IMR-90 (cell line): ENCODE data around the gene AKR1E2. TPM values are rescaled to one million over a fixed set of nuclear protein-coding genes. Genes with fewer than 3 reads are reported as not detected.

Source experiments
- ATAC-seq: fragments of 200-7000 bp; cut with Tn5 transposase; 2 replicates; pipeline ENCODE4 v1.9.1; 2020; ENCODE audit warnings: low read depth, mild to moderate bottlenecking, moderate library complexity
- BruUV-seq: library from RNA; stranded (reverse); fragments of 400-500 nt; replicated peaks from 2 replicates; lab custom pipeline; 2021; lab: Mats Ljungman, UMichigan
- CTCF ChIA-PET: fragments of 300-600 bp; formaldehyde crosslinking; extraction: SDS; loops from one replicate; lab custom pipeline; 2021; ENCODE audit warnings: antibody characterized with exemption; lab: Yijun Ruan, JAX
- POLR2A ChIA-PET: fragments of 300-600 bp; sonication (Branson Sonifier 250); formaldehyde crosslinking; loops from one replicate; lab custom pipeline; 2022; ENCODE audit warnings: antibody characterized with exemption; ENCODE audit not compliant: unreplicated experiment; lab: Charles Lee
- DNase-seq: peaks from one replicate; pipeline ENCODE4 v3.0.0; 2013
- H2AFZ ChIP-seq: replicated peaks from 2 replicates; pipeline ENCODE3; 2013; ENCODE audit warnings: low read length, mild to moderate bottlenecking; ENCODE audit not compliant: poor library complexity
- H2AK5ac ChIP-seq: 2 replicates; pipeline ENCODE4 v1.6.1; 2013; ENCODE audit warnings: low read depth, low read length, inconsistent platforms
- H2AK9ac ChIP-seq: replicated peaks from 2 replicates; pipeline ENCODE3; 2013; ENCODE audit warnings: mild to moderate bottlenecking, low read depth, low read length, moderate library complexity; ENCODE audit not compliant: poor library complexity
- H2BK120ac ChIP-seq: 2 replicates; pipeline ENCODE4 v1.6.1; 2013; ENCODE audit warnings: low read depth, low read length, inconsistent platforms
- H2BK15ac ChIP-seq: 3 replicates; pipeline ENCODE4 v1.6.1; 2013; ENCODE audit warnings: low read depth, low read length, inconsistent platforms
- H2BK20ac ChIP-seq: 2 replicates; pipeline ENCODE4 v1.6.1; 2013; ENCODE audit warnings: low read depth, mild to moderate bottlenecking, inconsistent platforms, low read length, moderate library complexity
- H2BK5ac ChIP-seq: 2 replicates; pipeline ENCODE4 v1.6.1; 2013; ENCODE audit warnings: mild to moderate bottlenecking, low read depth, low read length, inconsistent platforms; ENCODE audit not compliant: poor library complexity, severe bottlenecking
- H3K14ac ChIP-seq: replicated peaks from 2 replicates; pipeline ENCODE4 v1.6.1; 2013; ENCODE audit warnings: low read depth, low read length, inconsistent platforms
- H3K18ac ChIP-seq: 2 replicates; pipeline ENCODE4 v1.6.1; 2013; ENCODE audit warnings: low read depth, low read length, control low read depth
- H3K23ac ChIP-seq: 2 replicates; pipeline ENCODE4 v1.6.1; 2013; ENCODE audit warnings: low read depth, low read length, inconsistent platforms
- H3K27ac ChIP-seq: 2 replicates; pipeline ENCODE4 v1.5.1; 2013; ENCODE audit warnings: mild to moderate bottlenecking, control low read depth, low read length; ENCODE audit not compliant: insufficient read depth
- H3K27me3 ChIP-seq: 2 replicates; pipeline ENCODE4 v1.6.1; 2013; ENCODE audit warnings: low read length; ENCODE audit not compliant: control insufficient read depth, insufficient read depth
- H3K36me3 ChIP-seq: 2 replicates; pipeline ENCODE4 v1.6.1; 2013; ENCODE audit warnings: low read length, mixed read lengths; ENCODE audit not compliant: control insufficient read depth, insufficient read depth
- H3K4ac ChIP-seq: 2 replicates; pipeline ENCODE4 v1.6.1; 2013; ENCODE audit warnings: low read depth, low read length, inconsistent platforms
- H3K4me1 ChIP-seq: 2 replicates; pipeline ENCODE4 v1.6.1; 2013; ENCODE audit warnings: low read length, mixed read lengths; ENCODE audit not compliant: control insufficient read depth, insufficient read depth
- H3K4me2 ChIP-seq: 2 replicates; pipeline ENCODE4 v1.6.1; 2013; ENCODE audit warnings: low read depth, mild to moderate bottlenecking, control low read depth, low read length, moderate library complexity
- H3K4me3 ChIP-seq: 2 replicates; pipeline ENCODE4 v1.5.1; 2013; ENCODE audit warnings: low read depth, mild to moderate bottlenecking, control low read depth, low read length, moderate library complexity; ENCODE audit not compliant: insufficient read depth
- H3K56ac ChIP-seq: 2 replicates; pipeline ENCODE4 v1.6.1; 2013; ENCODE audit warnings: low read length, inconsistent platforms; ENCODE audit not compliant: insufficient read depth; ENCODE audit errors: extremely low read depth
- H3K79me1 ChIP-seq, 2 experiments: 2 replicates each; pipeline ENCODE4 v1.6.1; 2013; ENCODE audit warnings: low read length in 2 of 2, inconsistent platforms in 1 of 2, low read depth in 1 of 2
- H3K9ac ChIP-seq: 2 replicates; pipeline ENCODE4 v1.6.1; 2013; ENCODE audit warnings: low read depth, low read length, control low read depth
- H3K9me1 ChIP-seq: 2 replicates; pipeline ENCODE4 v1.6.1; 2013; ENCODE audit warnings: low read length, inconsistent platforms; ENCODE audit not compliant: insufficient read depth
- H3K9me3 ChIP-seq: 2 replicates; pipeline ENCODE4 v1.6.1; 2013; ENCODE audit warnings: low read length; ENCODE audit not compliant: control insufficient read depth, insufficient read depth
- H4K20me1 ChIP-seq: 2 replicates; pipeline ENCODE4 v1.6.1; 2013; ENCODE audit warnings: low read length, inconsistent platforms; ENCODE audit not compliant: insufficient read depth
- H4K5ac ChIP-seq: 2 replicates; pipeline ENCODE4 v1.6.1; 2013; ENCODE audit warnings: mild to moderate bottlenecking, low read depth, low read length, control low read depth
- H4K8ac ChIP-seq, 2 experiments: 2 replicates each; pipeline ENCODE4 v1.6.1; 2013; ENCODE audit warnings: low read depth in 2 of 2, low read length in 2 of 2, control low read depth in 1 of 2, inconsistent platforms in 1 of 2
- H4K91ac ChIP-seq: 2 replicates; pipeline ENCODE4 v1.6.1; 2013; ENCODE audit warnings: low read depth, low read length, inconsistent platforms; ENCODE audit not compliant: insufficient read depth
- MAFK ChIP-seq: IDR thresholded peaks from 2 replicates; pipeline ENCODE4 v1.6.1; 2012; ENCODE audit warnings: low read depth, low read length, improper control_type of control experiment
- MAZ ChIP-seq: IDR thresholded peaks from 2 replicates; pipeline ENCODE4 v1.6.1; 2012; ENCODE audit warnings: low read depth, mild to moderate bottlenecking, low read length, improper control_type of control experiment, moderate library complexity, borderline replicate concordance
- RAD21 ChIP-seq: IDR thresholded peaks from 2 replicates; pipeline ENCODE4 v1.6.1; 2012; ENCODE audit warnings: low read length, improper control_type of control experiment
- RCOR1 ChIP-seq: IDR thresholded peaks from 2 replicates; pipeline ENCODE4 v1.6.1; 2012; ENCODE audit warnings: mild to moderate bottlenecking, low read length, improper control_type of control experiment; ENCODE audit not compliant: insufficient replicate concordance
- RFX5 ChIP-seq: IDR thresholded peaks from 2 replicates; pipeline ENCODE4 v1.8.0; 2012; ENCODE audit warnings: low read depth, mild to moderate bottlenecking, low read length, moderate library complexity
- WGBS, 2 experiments: methylation state at CpG; one replicate each; pipeline versions ENCODE4 v1.1.5 to v1.1.7; 2013; ENCODE audit warnings: missing lambda C conversion rate in 2 of 2; ENCODE audit not compliant: insufficient read length in 1 of 2; ENCODE audit errors: extremely low coverage in 2 of 2; 5-methylcytosine and 5-hydroxymethylcytosine counted together
- dilution Hi-C: fragments of 300-500 bp; cut with HindIII; formaldehyde crosslinking; loops from one replicate; pipeline ENCODE4 v1.14.3; 2018; ENCODE audit warnings: low sequenced_read_pairs; ENCODE audit not compliant: unreplicated experiment
- in situ Hi-C: fragments of 300-500 bp; cut with MboI; formaldehyde crosslinking; loops from 3 replicates; pipeline ENCODE4 v1.14.3; 2019; ENCODE audit warnings: low sequenced_read_pairs, inconsistent platforms, mixed read lengths
- intact Hi-C: fragments of 100-400 bp; cut with micrococcal nuclease; formaldehyde crosslinking; loops from 2 replicates; pipeline ENCODE4 v1.10.0; 2022
- polyA plus RNA-seq, 3 experiments: library from polyadenylated mRNA; depleted of rRNA; stranded (reverse); fragments of >200 nt; gene quantifications; 2 replicates each; pipeline ENCODE4 v1.2.3, GENCODE V29; 2012; ENCODE audit warnings: low replicate concordance in 1 of 3
- total RNA-seq: library from RNA; depleted of rRNA; stranded (reverse); fragments of >200 nt; gene quantifications from 2 replicates; pipeline ENCODE4 v1.2.3, GENCODE V29; 2012
- TF ChIP-seq, protein P1 (sequence below): conservative IDR thresholded peaks from 2 replicates; pipeline ENCODE4 v1.5.1; 2012; ENCODE audit warnings: mild to moderate bottlenecking, low read depth, low read length, improper control_type of control experiment
- TF ChIP-seq, protein P2 (sequence below): fragments of 150-350 bp; IDR thresholded peaks from 2 replicates; pipeline ENCODE4 v1.6.1; 2016; ENCODE audit warnings: low read depth, mild to moderate bottlenecking, low read length, moderate library complexity, borderline replicate concordance
- TF ChIP-seq, protein P3 (sequence below): fragments of 150-350 bp; IDR thresholded peaks from 2 replicates; pipeline ENCODE4 v1.6.1; 2017; ENCODE audit warnings: mild to moderate bottlenecking, antibody characterized with exemption, low read length, low read depth

AKR1E2 gene
- total and polyA plus RNA-seq, 2 of the 4 experiments (the other 2 are of a cell fraction), result 1.2 to 3.4 TPM

DNA sequence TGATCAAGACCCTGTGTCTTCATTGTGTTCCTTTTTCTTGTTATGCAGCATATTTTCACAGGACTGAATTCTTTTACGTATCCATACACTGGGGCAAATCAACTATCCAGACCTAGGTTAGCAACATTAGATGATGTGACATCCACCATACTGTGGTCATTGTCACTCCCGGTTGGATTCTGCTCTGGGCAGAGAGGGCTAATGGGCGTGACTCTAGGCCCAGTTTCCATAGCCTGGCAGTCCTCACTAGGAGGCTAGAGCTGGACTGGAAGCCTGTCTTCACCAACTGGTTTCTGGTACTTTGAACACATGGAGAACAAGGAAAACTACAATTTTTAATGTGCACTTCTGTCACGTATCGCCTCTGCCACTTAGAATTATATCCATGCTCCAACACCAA, 25.2 kb downstream of the AKR1E2 start:
- no peak overlapping the region for H4K91ac ChIP-seq
- H3K14ac ChIP-seq, result no peak overlapping the region
- H3K9me3 ChIP-seq, result no peaks in the 10 kb centered on the region
- no peak overlapping the region for H3K27ac ChIP-seq
- no TSS peak for BruUV-seq
- no peak overlapping the region for H3K23ac ChIP-seq
- no peaks in the 10 kb centered on the region for H3K27me3 ChIP-seq
- WGBS, 2 experiments, result 92% methylated on average over 2 of the region's 5 CpGs; no CpG with 5 or more reads in 1 of the 2 experiments
- no peak overlapping the region for H3K18ac ChIP-seq
- in situ Hi-C loops, result loop anchor here (5.0 kb wide), 1 partner anchor 246 kb away; no protein-coding TSS in a partner anchor
- no peak overlapping the region for H2BK120ac ChIP-seq
- CTCF ChIA-PET, result interaction anchor here (0.6 to 1.6 kb wide), 3 partner anchors 131 to 973 kb away, joined by 3 to 4 read pairs (median 3); no protein-coding TSS in a partner anchor
- H3K4ac ChIP-seq, result no peak overlapping the region
- dilution Hi-C loops, result no loop called here
- no peak overlapping the region for H3K4me3 ChIP-seq
- intact Hi-C loops, result no loop called here
- no peak overlapping the region for H4K5ac ChIP-seq
- DNase-seq (no peak), ATAC-seq (no peak)
- no peak overlapping the region for H2BK5ac ChIP-seq
- no peak overlapping the region for H2BK20ac ChIP-seq
- H2AK5ac ChIP-seq, result no peak overlapping the region; the same call in 1 of the 2 replicates
- H4K8ac ChIP-seq, result no peak overlapping the region
- H3K4me2 ChIP-seq, result no peak overlapping the region
- H2BK15ac ChIP-seq, result no peak overlapping the region
- H3K79me1 ChIP-seq, result no peaks in the 10 kb centered on the region
- no peak overlapping the region for H2AK9ac ChIP-seq
- POLR2A ChIA-PET, result no interaction called here
- no peak overlapping the region for H3K56ac ChIP-seq
- TF ChIP-seq, protein P1, sequence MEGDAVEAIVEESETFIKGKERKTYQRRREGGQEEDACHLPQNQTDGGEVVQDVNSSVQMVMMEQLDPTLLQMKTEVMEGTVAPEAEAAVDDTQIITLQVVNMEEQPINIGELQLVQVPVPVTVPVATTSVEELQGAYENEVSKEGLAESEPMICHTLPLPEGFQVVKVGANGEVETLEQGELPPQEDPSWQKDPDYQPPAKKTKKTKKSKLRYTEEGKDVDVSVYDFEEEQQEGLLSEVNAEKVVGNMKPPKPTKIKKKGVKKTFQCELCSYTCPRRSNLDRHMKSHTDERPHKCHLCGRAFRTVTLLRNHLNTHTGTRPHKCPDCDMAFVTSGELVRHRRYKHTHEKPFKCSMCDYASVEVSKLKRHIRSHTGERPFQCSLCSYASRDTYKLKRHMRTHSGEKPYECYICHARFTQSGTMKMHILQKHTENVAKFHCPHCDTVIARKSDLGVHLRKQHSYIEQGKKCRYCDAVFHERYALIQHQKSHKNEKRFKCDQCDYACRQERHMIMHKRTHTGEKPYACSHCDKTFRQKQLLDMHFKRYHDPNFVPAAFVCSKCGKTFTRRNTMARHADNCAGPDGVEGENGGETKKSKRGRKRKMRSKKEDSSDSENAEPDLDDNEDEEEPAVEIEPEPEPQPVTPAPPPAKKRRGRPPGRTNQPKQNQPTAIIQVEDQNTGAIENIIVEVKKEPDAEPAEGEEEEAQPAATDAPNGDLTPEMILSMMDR, result no peak
- TF ChIP-seq RCOR1 (no peak), MAFK (no peak), MAZ (no peak), RAD21 (no peak), RFX5 (no peak)
- TF ChIP-seq, protein P2, sequence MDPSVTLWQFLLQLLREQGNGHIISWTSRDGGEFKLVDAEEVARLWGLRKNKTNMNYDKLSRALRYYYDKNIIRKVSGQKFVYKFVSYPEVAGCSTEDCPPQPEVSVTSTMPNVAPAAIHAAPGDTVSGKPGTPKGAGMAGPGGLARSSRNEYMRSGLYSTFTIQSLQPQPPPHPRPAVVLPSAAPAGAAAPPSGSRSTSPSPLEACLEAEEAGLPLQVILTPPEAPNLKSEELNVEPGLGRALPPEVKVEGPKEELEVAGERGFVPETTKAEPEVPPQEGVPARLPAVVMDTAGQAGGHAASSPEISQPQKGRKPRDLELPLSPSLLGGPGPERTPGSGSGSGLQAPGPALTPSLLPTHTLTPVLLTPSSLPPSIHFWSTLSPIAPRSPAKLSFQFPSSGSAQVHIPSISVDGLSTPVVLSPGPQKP, result no peak
- TF ChIP-seq, protein P3, sequence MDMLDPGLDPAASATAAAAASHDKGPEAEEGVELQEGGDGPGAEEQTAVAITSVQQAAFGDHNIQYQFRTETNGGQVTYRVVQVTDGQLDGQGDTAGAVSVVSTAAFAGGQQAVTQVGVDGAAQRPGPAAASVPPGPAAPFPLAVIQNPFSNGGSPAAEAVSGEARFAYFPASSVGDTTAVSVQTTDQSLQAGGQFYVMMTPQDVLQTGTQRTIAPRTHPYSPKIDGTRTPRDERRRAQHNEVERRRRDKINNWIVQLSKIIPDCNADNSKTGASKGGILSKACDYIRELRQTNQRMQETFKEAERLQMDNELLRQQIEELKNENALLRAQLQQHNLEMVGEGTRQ, result no peak
- H3K36me3 ChIP-seq, result no peaks in the 10 kb centered on the region
- peaks cover 9% of the 10 kb centered on the region for H3K4me1 ChIP-seq
- no peak overlapping the region for H2AFZ ChIP-seq
- no peak overlapping the region for H3K9ac ChIP-seq
- peaks cover 7% of the 10 kb centered on the region for H3K9me1 ChIP-seq
- H4K20me1 ChIP-seq, result no peaks in the 10 kb centered on the region
